Adipocyte (in vitro differentiated cells): ENCODE measurements around the gene SEPTIN3.

Source experiments
- DNase-seq: peaks from one replicate; pipeline ENCODE4 v3.0.0-alpha.2; 2015; ENCODE audit warnings: low read depth
- H3K27me3 ChIP-seq: replicated peaks from 2 replicates; pipeline ENCODE4 v1.7.0; 2013; ENCODE audit warnings: mild to moderate bottlenecking, low read length, moderate library complexity; ENCODE audit not compliant: control insufficient read depth, insufficient read depth
- H3K36me3 ChIP-seq: 2 replicates; pipeline ENCODE4 v1.7.0; 2013; ENCODE audit warnings: low read length, mild to moderate bottlenecking, moderate library complexity; ENCODE audit not compliant: control insufficient read depth, insufficient read depth, severe bottlenecking
- H3K4me1 ChIP-seq: 2 replicates; pipeline ENCODE4 v1.7.0; 2013; ENCODE audit warnings: mild to moderate bottlenecking, low read length, moderate library complexity; ENCODE audit not compliant: control insufficient read depth, insufficient read depth
- H3K4me3 ChIP-seq: 2 replicates; pipeline ENCODE4 v1.7.0; 2013; ENCODE audit warnings: mild to moderate bottlenecking, low read length, moderate library complexity
- H3K9ac ChIP-seq: 2 replicates; pipeline ENCODE4 v1.7.0; 2013; ENCODE audit warnings: mild to moderate bottlenecking, low read length, moderate library complexity
- H3K9me3 ChIP-seq: 2 replicates; pipeline ENCODE4 v1.7.0; 2013; ENCODE audit warnings: mild to moderate bottlenecking, low read length, moderate library complexity; ENCODE audit not compliant: control insufficient read depth

SEPTIN3 gene

GRCh38 chr22:41968601-41969000, 642 bp upstream of the SEPTIN3 start:
- no peak overlapping the region for H3K4me3 ChIP-seq
- no peak for DNase-seq
- peaks cover 9% of the 10 kb centered on the region for H3K4me1 ChIP-seq

DNA sequence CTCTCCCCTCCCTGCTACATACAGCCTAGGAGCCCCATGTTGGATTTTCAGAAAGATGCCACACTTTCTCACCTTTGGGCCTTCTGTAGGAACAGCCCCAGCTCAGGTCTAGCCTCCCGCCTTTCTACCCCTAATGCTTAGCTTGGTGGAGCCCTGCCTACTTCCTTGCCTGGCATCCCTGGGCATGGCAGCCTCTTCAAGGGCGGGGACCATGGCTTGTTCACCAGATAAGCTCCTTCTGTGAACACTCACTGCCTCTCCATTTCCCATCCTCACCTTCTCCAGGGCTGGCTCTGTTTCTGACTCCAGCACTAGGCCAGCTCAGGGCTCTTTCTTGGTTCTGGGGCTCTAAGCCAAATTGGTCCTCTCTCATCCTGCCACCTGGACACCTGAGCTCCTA, 1.4 kb downstream of the SEPTIN3 start:
- DNase-seq = no peak

More at GRCh38 chr22:41968601-41969000, 642 bp upstream of the SEPTIN3 start:
- Histone ChIP-seq H3K9ac (no peak overlapping the region), H3K36me3 (no peaks in the 10 kb centered on the region), H3K9me3 (no peaks in the 10 kb centered on the region), H3K27me3 (peaks cover 39% of the 10 kb centered on the region)

GRCh38 chr22:41971431-41971830, 2.2 kb downstream of the SEPTIN3 start:
- Histone ChIP-seq H3K4me1 (peaks cover 3% of the 10 kb centered on the region), H3K4me3 (no peak overlapping the region)
- no peak for DNase-seq

More for the DNA sequence above, 1.4 kb downstream of the SEPTIN3 start:
- H3K9me3 ChIP-seq = no peaks in the 10 kb centered on the region
- H3K4me3 ChIP-seq = no peak overlapping the region
- no peaks in the 10 kb centered on the region for H3K4me1 ChIP-seq
- no peak overlapping the region for H3K9ac ChIP-seq
- H3K27me3 ChIP-seq = peaks cover 49% of the 10 kb centered on the region
- no peaks in the 10 kb centered on the region for H3K36me3 ChIP-seq

DNA sequence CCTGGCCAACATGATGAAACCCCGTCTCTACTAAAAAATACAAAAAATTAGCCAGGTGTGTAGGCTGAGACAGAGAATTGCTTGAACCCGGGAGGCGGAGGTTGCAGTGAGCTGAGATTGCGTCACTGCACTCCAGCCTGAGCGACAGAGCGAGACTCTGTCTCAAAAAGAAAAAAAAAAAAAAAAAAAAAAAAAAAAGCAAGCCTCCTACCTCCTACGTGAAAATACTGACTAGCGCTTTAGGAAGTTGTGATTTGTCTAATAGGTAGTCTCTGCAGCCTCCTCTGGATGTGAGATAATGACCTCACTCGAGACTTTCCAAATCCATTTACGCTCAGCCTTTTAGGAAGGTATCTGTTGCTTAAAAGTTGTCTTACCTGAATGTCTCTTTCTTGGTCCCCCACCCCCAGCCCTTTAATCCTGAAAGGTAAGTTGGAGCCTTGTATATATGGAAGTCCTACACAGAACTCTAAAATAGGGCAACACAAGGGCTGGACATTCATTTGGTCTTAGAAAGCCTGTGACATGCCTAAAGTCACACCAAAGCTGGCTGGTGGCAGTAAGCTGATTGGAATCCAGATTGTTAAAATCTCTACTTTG, 5.5 kb downstream of the SEPTIN3 start:
- no peak for DNase-seq
- Histone ChIP-seq H3K4me3 (no peak overlapping the region), H3K4me1 (peaks cover 5% of the 10 kb centered on the region), H3K36me3 (no peaks in the 10 kb centered on the region), H3K27me3 (peaks cover 76% of the 10 kb centered on the region), H3K9ac (no peak overlapping the region), H3K9me3 (no peaks in the 10 kb centered on the region)

More at GRCh38 chr22:41971431-41971830, 2.2 kb downstream of the SEPTIN3 start:
- peaks cover 58% of the 10 kb centered on the region for H3K27me3 ChIP-seq
- no peaks in the 10 kb centered on the region for H3K36me3 ChIP-seq
- H3K9me3 ChIP-seq = no peaks in the 10 kb centered on the region
- no peak overlapping the region for H3K9ac ChIP-seq

GRCh38 chr22:41975299-41976069, 6.2 kb downstream of the SEPTIN3 start:
- Histone ChIP-seq H3K36me3 (no peaks in the 10 kb centered on the region), H3K9me3 (no peaks in the 10 kb centered on the region), H3K9ac (no peak overlapping the region), H3K27me3 (peaks cover 70% of the 10 kb centered on the region), H3K4me3 (no peak overlapping the region), H3K4me1 (peaks cover 5% of the 10 kb centered on the region)
- no peak for DNase-seq

DNA sequence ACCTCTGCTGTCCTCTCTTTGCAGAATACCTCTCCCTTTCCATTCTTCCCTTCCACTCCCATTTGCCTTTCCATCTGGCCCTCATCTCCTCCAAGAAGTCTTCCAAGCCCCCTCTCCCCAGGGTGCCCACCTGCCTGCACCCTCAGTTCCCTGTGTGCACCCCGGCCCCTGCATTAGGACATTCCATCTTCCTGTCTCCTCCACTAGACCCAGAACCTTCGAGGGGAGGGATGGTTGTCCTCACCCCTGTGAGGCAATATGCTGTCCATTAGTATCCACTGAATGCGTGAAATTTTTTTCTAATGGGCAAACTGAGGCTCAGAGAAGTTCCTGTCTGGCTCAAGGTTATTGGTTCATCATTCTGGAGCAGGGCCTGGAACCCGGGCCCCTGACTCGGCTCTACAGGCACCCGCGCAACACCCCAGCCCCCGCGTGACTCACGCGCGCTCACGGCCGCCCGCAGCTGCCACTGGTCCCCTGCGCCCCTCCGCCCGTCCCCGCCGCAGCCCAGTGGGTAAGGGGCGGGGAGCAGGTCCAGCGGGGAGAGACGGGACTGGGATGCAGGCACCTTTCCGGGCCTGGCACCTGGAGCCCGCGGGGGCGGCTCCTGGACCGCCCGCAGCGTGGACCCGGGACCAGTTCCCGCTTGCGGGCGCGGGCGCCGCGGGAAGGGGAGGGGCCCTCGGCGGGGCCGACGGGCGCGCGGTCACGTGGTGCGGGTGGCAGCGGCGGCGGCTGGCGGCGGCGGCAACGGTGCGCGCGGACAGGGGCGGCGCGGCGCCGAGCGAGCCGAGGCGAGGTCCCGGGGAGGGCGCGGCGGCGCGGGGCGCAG, 7.0 kb downstream of the SEPTIN3 start:
- H3K4me1 ChIP-seq = peaks cover 5% of the 10 kb centered on the region
- H3K4me3 ChIP-seq = peak overlapping the region; percentile 47
- no peak overlapping the region for H3K9ac ChIP-seq
- H3K27me3 ChIP-seq = peaks cover 64% of the 10 kb centered on the region
- H3K9me3 ChIP-seq = no peaks in the 10 kb centered on the region
- H3K36me3 ChIP-seq = no peaks in the 10 kb centered on the region
- DNase-seq = peak; percentile 67

- H3K4me3 ChIP-seq = no peak overlapping the region
- H3K36me3 ChIP-seq = no peaks in the 10 kb centered on the region
- DNase-seq = peak; percentile 19
- no peaks in the 10 kb centered on the region for H3K9me3 ChIP-seq
- peaks cover 64% of the 10 kb centered on the region for H3K27me3 ChIP-seq
- no peak overlapping the region for H3K9ac ChIP-seq
- H3K4me1 ChIP-seq = peaks cover 5% of the 10 kb centered on the region
Observed at GRCh38 chr22:41976961-41977566, 7.8 kb downstream of the SEPTIN3 start.

- no peaks in the 10 kb centered on the region for H3K9me3 ChIP-seq
- H3K27me3 ChIP-seq = peaks cover 53% of the 10 kb centered on the region
- H3K4me3 ChIP-seq = no peak overlapping the region
- DNase-seq = no peak
- peaks cover 14% of the 10 kb centered on the region for H3K4me1 ChIP-seq
- H3K36me3 ChIP-seq = no peaks in the 10 kb centered on the region
- no peak overlapping the region for H3K9ac ChIP-seq
Observed at GRCh38 chr22:41978732-41979131, 9.5 kb downstream of the SEPTIN3 start.

GRCh38 chr22:41979423-41980250, 10.4 kb downstream of the SEPTIN3 start:
- Histone ChIP-seq H3K9ac (no peak overlapping the region), H3K4me1 (peaks cover 18% of the 10 kb centered on the region), H3K4me3 (no peak overlapping the region), H3K27me3 (peaks cover 53% of the 10 kb centered on the region), H3K9me3 (no peaks in the 10 kb centered on the region), H3K36me3 (no peaks in the 10 kb centered on the region)
- no peak for DNase-seq

DNA sequence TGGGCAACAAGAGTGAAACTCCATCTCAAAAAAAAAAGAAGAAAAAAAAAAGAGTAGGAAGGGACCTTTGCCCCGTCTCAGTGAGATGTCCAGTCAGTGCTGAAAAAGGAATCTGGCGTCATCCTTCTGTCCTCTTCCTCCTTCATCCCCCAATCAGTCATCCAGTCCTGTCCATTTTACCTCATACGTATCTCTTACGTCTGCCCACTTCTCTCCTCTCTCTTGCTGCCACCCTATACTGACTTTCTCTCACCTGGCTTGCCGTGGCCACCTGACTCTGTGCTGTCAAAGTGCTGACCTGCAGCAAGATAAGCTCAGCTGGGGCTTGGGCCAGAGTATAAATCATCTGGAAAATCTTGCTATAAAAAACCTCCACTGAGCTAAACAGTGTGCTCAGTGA, 13.6 kb downstream of the SEPTIN3 start:
- H3K27me3 ChIP-seq = peaks cover 47% of the 10 kb centered on the region
- no peak overlapping the region for H3K4me3 ChIP-seq
- H3K9ac ChIP-seq = no peak overlapping the region
- no peak for DNase-seq
- H3K36me3 ChIP-seq = no peaks in the 10 kb centered on the region
- peaks cover 13% of the 10 kb centered on the region for H3K4me1 ChIP-seq
- no peaks in the 10 kb centered on the region for H3K9me3 ChIP-seq
